Ovary (tissue), 3 donors: ENCODE data around the gene RBMS1.

ENCODE experiments used
- CTCF ChIP-seq, 3 donors: fragments of 450-650 bp in 2 of 3; fragments of 200-600 bp in 1 of 3; IDR thresholded peaks; one replicate each; pipeline versions ENCODE4 v1.5.1 to v1.8.0; 2016 to 2022; ENCODE audit warnings: antibody characterized with exemption in 3 of 3, mild to moderate bottlenecking in 1 of 3
- POLR2A ChIP-seq: fragments of 450-650 bp; IDR thresholded peaks from one replicate; pipeline ENCODE4 v1.6.1; 2017; ENCODE audit warnings: antibody characterized with exemption, mild to moderate bottlenecking, moderate library complexity
- donor health status: DM: no; HTN: no; CAD: no.

GRCh38 chr2:160249876-160250275 lies 243.7 kb downstream of the RBMS1 start:
- no peak for TF ChIP-seq CTCF (IDR thresholded peaks at IDR 0.05)
- TF ChIP-seq POLR2A: no peak
